Activated CD4-positive, alpha-beta T cell treated with anti-CD3 and anti-CD28 coated beads for 36 hours (primary cell): Measurements from ENCODE around the gene SIRT6. TPM values are rescaled to one million over a fixed set of nuclear protein-coding genes. Genes with fewer than 3 reads are reported as not detected.
"Not testable (repeated sequence)": the region's sequence is repeated elsewhere in the genome, so short reads cannot be mapped to it uniquely, and the experiment has no call there.

Source experiments
- ATAC-seq: fragments of 200-7000 bp; cut with Tn5 transposase; one replicate; pipeline ENCODE4 v1.10.0; 2021; ENCODE audit warnings: mild to moderate bottlenecking, moderate library complexity
- CTCF ChIA-PET: fragments of 350-600 bp; sonication (Branson Sonifier 250); formaldehyde crosslinking; loops from one replicate; lab custom pipeline; 2021; ENCODE audit warnings: antibody characterized with exemption; lab: Charles Lee
- POLR2A ChIA-PET: fragments of 350-600 bp; sonication (Branson Sonifier 250); formaldehyde crosslinking; loops from one replicate; lab custom pipeline; 2021; ENCODE audit warnings: antibody characterized with exemption, inconsistent platforms; lab: Charles Lee
- DNase-seq: peaks from one replicate; pipeline ENCODE4 v3.0.0-alpha.2; 2020
- H3K27ac Mint-ChIP-seq: one replicate; pipeline ENCODE4 v1.8.0; 2021; ENCODE audit warnings: mixed read lengths
- H3K27me3 Mint-ChIP-seq: one replicate; pipeline ENCODE4 v1.8.0; 2021; ENCODE audit warnings: mixed read lengths
- H3K36me3 Mint-ChIP-seq: one replicate; pipeline ENCODE4 v1.8.0; 2021; ENCODE audit warnings: low read depth, mixed read lengths
- H3K4me1 Mint-ChIP-seq: one replicate; pipeline ENCODE4 v1.8.0; 2021; ENCODE audit warnings: mixed read lengths
- H3K4me3 Mint-ChIP-seq: one replicate; pipeline ENCODE4 v1.8.0; 2021; ENCODE audit warnings: mild to moderate bottlenecking, moderate library complexity, mixed read lengths
- H3K9me3 Mint-ChIP-seq: one replicate; pipeline ENCODE4 v1.8.0; 2021; ENCODE audit warnings: low read depth, mixed read lengths
- intact Hi-C, 2 experiments: fragments of 100-400 bp; cut with DNase I in 1 of 2; cut with micrococcal nuclease in 1 of 2; formaldehyde crosslinking; loops; one replicate each; pipeline versions ENCODE4 v1.14.2 to v1.15.1; 2022 to 2024; cut with DNase I, micrococcal nuclease
- total RNA-seq, 2 experiments: library from RNA; stranded (reverse); gene quantifications; one replicate each; pipeline ENCODE4 v1.2.3, GENCODE V29; 2021

Gene SIRT6
- total RNA-seq, 2 experiments from 2014 or later: 26.2 to 29.4 TPM

DNA sequence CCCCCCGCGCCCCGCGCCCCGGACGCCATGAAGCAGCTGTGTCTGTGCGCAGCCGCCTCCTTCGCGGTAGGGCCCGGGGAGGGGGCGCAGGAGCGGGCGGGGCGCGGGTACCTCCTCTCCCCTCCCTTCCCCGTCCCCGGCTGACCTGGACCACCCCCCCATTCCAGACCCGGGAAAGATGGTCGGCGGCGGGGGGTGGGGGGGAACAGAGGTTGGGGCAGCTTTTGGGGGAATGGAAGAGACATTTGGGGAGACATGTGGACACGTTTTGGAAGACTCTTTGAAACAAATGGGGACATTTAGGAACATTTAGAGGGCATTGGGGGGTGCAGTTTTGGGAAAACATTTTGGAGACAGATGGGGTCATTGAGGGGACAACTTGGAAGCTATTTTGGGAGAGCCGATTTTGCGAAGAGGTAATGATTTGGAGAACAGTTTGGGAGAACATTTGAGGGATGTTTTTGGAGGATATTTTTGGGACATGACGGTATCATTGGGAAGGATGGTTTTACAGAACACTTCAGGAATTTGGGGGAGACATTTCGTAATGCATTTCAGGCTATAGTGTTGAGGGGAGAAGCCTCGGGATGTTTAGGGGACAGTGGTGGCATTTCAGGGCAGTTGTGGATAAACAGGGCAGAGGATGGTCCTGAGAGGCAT lies 16.2 kb upstream of the SIRT6 start:
- POLR2A ChIA-PET: no interaction called here
- peaks cover 8% of the 10 kb centered on the region for H3K4me1 Mint-ChIP-seq

DNA sequence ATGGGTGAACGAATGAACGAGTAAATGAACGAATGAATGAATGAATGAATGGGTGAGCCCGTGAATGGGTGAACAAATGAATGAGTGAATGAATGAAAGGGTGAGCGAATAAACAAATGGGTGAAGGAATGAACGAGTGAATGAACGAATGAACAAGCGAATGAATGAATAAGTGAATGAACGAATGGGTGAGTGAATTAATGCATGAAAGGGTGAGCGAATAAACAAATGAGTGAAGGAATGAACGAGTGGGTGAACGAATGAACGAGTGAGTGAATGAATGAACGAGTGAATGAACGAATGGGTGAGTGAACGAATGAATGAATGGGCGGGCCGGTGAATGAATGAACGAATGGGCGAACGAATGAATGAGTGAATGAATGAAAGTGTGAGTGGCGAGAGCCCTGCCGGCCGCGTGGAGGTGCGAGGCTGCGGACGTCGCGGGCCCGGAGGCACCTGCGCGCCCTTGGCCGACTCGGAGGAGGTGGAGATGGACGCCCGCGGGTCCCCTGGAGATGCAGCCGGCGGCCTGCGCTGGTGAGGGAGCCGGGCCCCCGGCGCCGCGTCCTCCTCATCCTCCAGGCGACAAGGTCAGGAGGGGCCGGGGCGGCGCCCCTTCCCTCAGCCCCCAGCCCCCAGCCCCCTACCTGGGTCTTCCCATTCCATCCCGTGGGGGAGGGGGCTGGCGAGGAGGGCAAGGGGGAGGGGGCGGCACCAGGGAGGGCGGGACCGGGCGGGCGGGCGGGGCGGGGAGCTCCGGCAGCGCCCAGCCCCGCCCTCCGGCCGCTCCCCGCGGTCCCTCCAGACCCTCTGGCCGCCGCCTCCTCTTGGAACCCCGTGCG lies 15.5 kb upstream of the SIRT6 start:
- Mint-ChIP-seq H3K9me3 (peaks cover 9% of the 10 kb centered on the region), H3K36me3 (no peaks in the 10 kb centered on the region), H3K4me3 (no peak overlapping the region), H3K27me3 (peaks cover 43% of the 10 kb centered on the region), H3K27ac (no peak overlapping the region), H3K4me1 (peaks cover 8% of the 10 kb centered on the region)
- POLR2A ChIA-PET: no interaction called here
- ATAC-seq (peak; percentile 71), DNase-seq (peak; percentile 52)
- CTCF ChIA-PET: no interaction called here
- intact Hi-C loops: no loop called here

More for the DNA sequence above, 16.2 kb upstream of the SIRT6 start:
- H3K9me3 Mint-ChIP-seq: peaks cover 9% of the 10 kb centered on the region
- DNase-seq (no peak), ATAC-seq (no peak)
- peaks cover 40% of the 10 kb centered on the region for H3K27me3 Mint-ChIP-seq
- no peak overlapping the region for H3K4me3 Mint-ChIP-seq
- CTCF ChIA-PET: no interaction called here
- no peak overlapping the region for H3K27ac Mint-ChIP-seq
- H3K36me3 Mint-ChIP-seq: no peaks in the 10 kb centered on the region
- intact Hi-C loops: no loop called here

DNA sequence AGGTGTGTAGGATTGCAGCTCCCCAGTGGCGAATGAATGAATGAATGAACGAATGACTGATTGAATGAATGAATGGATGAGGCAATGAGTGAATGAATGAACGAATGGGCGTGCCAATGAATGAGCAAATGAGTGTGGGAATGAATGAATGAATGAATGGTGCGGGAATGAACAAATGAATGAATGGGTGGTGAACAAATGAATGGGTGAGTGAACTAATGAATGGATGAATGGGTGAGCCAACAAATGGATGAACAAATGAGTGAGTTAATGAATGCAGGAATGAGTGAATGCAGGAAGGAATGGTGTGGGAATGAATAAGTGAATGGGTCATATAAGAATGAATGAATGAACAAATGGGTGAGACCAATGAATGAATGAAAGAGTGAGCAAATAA lies 14.9 kb upstream of the SIRT6 start:
- peaks cover 8% of the 10 kb centered on the region for H3K4me1 Mint-ChIP-seq
- H3K27ac Mint-ChIP-seq: no peak overlapping the region
- ChIA-PET CTCF (no interaction called here), POLR2A (no interaction called here)
- intact Hi-C loops: no loop called here
- DNase-seq (no peak), ATAC-seq (no peak)
- peaks cover 9% of the 10 kb centered on the region for H3K9me3 Mint-ChIP-seq
- H3K27me3 Mint-ChIP-seq: peaks cover 43% of the 10 kb centered on the region
- H3K4me3 Mint-ChIP-seq: no peak overlapping the region
- H3K36me3 Mint-ChIP-seq: no peaks in the 10 kb centered on the region

DNA sequence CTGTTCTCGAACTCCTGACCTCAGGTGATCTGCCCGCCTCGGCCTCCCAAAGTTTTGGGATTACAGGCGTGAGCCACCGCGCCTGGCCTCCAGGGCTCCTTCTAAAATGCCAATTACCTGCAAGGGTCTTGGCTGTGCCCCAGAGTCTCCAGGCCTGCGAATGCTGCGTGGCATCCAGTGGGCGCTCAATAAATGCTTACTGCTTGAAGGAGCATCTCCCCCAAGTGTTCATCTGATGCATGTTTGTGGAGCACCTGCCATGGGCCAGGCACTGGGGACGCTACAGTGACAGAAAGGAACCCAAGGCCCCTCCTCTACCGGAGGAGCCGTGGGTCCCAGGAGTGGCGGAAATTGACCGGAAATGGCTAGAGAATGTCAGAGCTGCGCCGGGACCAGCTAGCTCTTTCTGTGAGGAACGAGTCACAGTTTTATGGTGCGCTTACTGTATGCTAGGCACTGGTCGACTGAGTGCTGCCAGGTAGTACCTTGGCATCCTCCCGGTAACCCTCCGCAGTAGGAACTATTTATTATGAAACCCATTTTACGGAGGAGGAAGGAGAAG lies 14.3 kb upstream of the SIRT6 start:
- H3K4me3 Mint-ChIP-seq: no peak overlapping the region
- intact Hi-C loops: no loop called here
- no peak overlapping the region for H3K27ac Mint-ChIP-seq
- peaks cover 9% of the 10 kb centered on the region for H3K9me3 Mint-ChIP-seq
- ChIA-PET POLR2A (no interaction called here), CTCF (no interaction called here)
- ATAC-seq (no peak), DNase-seq (no peak)
- peaks cover 43% of the 10 kb centered on the region for H3K27me3 Mint-ChIP-seq
- no peaks in the 10 kb centered on the region for H3K36me3 Mint-ChIP-seq
- peaks cover 8% of the 10 kb centered on the region for H3K4me1 Mint-ChIP-seq

DNA sequence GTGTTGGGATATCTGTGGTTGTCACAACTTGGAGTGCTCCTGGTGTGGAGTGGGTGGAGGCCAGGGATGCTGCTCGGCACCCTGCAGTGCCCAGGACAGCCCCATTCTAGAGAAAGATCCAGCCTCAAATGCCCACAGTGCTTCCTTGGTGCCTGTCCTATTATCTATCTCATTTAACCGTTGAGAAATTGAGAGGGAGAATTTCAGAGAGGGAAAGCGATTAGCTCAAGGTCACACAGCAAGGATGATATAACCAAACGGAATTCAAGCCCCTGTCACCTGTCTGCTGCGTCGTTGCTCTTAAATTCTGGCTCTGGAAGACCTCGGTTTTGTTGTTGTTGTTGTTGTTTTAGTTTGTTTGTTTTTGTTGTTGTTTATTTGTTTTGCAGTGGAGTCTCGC lies 13.6 kb upstream of the SIRT6 start:
- no peak for DNase-seq
- POLR2A ChIA-PET: no interaction called here
- peaks cover 9% of the 10 kb centered on the region for H3K9me3 Mint-ChIP-seq
- ATAC-seq: no peak
- CTCF ChIA-PET: interaction anchor here (1.2 kb wide), 1 partner anchor 10 kb away, joined by 4 read pairs; no protein-coding TSS in a partner anchor
- H3K36me3 Mint-ChIP-seq: no peaks in the 10 kb centered on the region
- H3K4me3 Mint-ChIP-seq: no peak overlapping the region
- intact Hi-C loops: no loop called here
- no peak overlapping the region for H3K27ac Mint-ChIP-seq
- peaks cover 8% of the 10 kb centered on the region for H3K4me1 Mint-ChIP-seq
- H3K27me3 Mint-ChIP-seq: peaks cover 43% of the 10 kb centered on the region

DNA sequence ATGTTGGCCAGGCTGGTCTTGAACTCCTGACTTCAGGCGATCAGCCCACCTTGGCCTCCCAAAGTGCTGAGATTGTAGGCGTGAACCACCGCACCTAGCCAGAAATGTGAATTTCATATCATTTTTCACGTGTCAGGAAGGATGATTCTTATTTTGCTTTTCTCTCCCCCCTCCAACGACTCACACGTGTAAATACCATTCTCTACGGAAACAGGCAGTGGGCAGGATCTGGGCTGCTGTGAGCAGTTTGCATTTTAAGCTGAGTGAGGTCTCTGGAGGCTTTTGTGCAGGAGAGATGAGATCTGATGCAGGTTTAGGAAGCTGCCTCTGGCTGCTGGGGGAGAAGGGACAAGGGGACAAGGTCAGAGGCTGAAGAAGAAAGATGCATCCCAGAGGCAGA lies 12.0 kb upstream of the SIRT6 start:
- Mint-ChIP-seq H3K27ac (no peak overlapping the region), H3K4me3 (no peak overlapping the region), H3K27me3 (peaks cover 38% of the 10 kb centered on the region), H3K36me3 (no peaks in the 10 kb centered on the region), H3K9me3 (peaks cover 9% of the 10 kb centered on the region), H3K4me1 (peaks cover 8% of the 10 kb centered on the region)
- CTCF ChIA-PET: interaction anchor here (0.7 to 0.8 kb wide), 2 partner anchors 276 to 860 kb away, joined by 3 read pairs; no protein-coding TSS in a partner anchor
- DNase-seq (no peak), ATAC-seq (no peak)
- POLR2A ChIA-PET: no interaction called here
- intact Hi-C loops: no loop called here

DNA sequence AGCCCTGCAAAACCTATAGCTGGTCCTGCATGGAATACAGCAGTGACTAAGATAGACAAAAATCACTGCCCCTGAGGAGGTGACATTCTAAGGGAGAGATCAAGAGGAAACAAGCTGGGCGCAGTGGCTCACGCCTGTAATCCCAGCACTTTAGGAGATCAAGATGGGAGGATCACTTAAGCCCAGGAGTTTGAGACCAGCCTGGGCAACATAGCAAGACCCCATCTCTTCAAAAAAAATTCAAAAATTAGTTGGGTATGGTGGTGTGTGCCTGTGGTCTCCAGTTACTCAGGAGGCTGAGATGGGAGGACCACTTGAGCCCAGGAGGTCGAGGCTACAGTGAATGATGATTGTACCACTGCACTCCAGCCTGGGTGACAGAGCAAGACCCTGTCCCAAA lies 10.2 kb upstream of the SIRT6 start:
- peaks cover 28% of the 10 kb centered on the region for H3K27me3 Mint-ChIP-seq
- H3K9me3 Mint-ChIP-seq, intact Hi-C loops, POLR2A ChIA-PET, DNase-seq, ATAC-seq, H3K4me3 Mint-ChIP-seq, H3K27ac Mint-ChIP-seq, H3K4me1 Mint-ChIP-seq, H3K36me3 Mint-ChIP-seq: not testable (repeated sequence)
- CTCF ChIA-PET: interaction anchor here (0.6 kb wide), 2 partner anchors 42 to 60 kb away, joined by 3 read pairs; no protein-coding TSS in a partner anchor

DNA sequence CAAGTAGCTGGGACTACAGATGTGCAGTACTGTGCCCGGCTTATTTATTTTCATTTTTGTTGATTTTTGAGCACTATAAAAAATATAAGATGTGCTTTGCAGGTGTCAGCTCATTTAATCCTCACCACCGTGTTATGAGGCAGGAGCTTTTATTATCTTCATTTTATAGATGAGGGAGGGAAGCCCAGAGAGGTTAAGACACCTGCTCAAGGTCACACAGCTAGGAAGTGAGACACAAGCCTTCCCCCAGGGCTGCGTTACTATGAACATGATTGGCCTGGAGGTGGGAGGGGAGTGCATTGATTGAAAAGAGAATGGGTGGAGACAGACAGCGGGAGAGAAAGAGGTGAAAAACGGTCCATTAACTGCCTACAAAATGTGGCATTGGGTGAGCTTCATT lies 7.3 kb upstream of the SIRT6 start:
- Mint-ChIP-seq H3K4me3 (no peak overlapping the region), H3K4me1 (no peaks in the 10 kb centered on the region), H3K27me3 (peaks cover 10% of the 10 kb centered on the region), H3K9me3 (no peaks in the 10 kb centered on the region), H3K36me3 (no peaks in the 10 kb centered on the region), H3K27ac (no peak overlapping the region)
- intact Hi-C loops: no loop called here
- ATAC-seq: no peak
- CTCF ChIA-PET: interaction anchor here (0.6 to 1.0 kb wide), 3 partner anchors 15 to 386 kb away, joined by 3 read pairs; no protein-coding TSS in a partner anchor
- POLR2A ChIA-PET: no interaction called here
- DNase-seq: no peak

DNA sequence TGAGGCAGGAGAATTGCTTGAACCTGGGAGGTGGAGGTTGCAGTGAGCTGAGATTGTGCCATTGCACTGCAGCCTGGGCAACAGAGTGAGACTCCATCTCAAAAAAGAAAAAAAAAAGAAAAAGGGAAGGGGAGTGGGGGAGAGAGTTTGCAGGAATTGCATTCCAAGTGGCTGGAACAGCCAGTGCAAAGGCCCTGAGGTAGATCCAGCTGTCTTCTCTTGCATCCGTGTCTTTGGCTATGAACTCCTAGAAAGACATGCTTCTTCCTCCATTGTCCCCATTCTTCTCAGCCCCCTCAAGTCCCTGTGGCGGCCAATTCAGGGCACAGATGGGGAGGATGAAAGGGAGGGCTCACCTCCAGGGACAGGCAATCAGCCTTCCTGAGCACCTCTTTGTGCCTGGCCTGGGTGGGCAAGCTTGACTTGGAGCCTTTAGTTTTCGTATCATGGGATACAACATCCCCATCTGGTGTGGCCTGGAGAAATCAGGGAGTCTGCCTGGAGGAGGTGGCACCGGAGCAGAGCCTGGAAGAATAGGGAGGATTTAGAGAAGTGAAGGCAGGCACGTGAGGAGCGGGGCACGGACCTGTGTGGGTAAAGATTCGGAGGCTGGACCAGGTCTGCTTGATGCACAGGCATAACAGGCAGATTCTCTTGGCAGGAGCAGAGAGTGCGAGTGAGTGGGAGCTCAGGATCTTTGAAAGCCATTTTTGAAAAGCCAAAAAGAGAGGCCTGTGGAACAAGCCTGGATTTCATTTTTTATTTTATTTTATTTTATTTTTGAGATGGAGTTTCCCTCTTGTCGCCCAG lies 5.2 kb upstream of the SIRT6 start:
- no peaks in the 10 kb centered on the region for H3K36me3 Mint-ChIP-seq
- no peak overlapping the region for H3K4me3 Mint-ChIP-seq
- H3K4me1 Mint-ChIP-seq: peaks cover 6% of the 10 kb centered on the region
- DNase-seq (no peak), ATAC-seq (no peak)
- POLR2A ChIA-PET: no interaction called here
- CTCF ChIA-PET: interaction anchor here (0.7 to 1.5 kb wide), 2 partner anchors 13 to 936 kb away, joined by 3 to 7 read pairs; no protein-coding TSS in a partner anchor
- intact Hi-C loops: no loop called here
- H3K9me3 Mint-ChIP-seq: no peaks in the 10 kb centered on the region
- no peak overlapping the region for H3K27ac Mint-ChIP-seq
- H3K27me3 Mint-ChIP-seq: no peaks in the 10 kb centered on the region

DNA sequence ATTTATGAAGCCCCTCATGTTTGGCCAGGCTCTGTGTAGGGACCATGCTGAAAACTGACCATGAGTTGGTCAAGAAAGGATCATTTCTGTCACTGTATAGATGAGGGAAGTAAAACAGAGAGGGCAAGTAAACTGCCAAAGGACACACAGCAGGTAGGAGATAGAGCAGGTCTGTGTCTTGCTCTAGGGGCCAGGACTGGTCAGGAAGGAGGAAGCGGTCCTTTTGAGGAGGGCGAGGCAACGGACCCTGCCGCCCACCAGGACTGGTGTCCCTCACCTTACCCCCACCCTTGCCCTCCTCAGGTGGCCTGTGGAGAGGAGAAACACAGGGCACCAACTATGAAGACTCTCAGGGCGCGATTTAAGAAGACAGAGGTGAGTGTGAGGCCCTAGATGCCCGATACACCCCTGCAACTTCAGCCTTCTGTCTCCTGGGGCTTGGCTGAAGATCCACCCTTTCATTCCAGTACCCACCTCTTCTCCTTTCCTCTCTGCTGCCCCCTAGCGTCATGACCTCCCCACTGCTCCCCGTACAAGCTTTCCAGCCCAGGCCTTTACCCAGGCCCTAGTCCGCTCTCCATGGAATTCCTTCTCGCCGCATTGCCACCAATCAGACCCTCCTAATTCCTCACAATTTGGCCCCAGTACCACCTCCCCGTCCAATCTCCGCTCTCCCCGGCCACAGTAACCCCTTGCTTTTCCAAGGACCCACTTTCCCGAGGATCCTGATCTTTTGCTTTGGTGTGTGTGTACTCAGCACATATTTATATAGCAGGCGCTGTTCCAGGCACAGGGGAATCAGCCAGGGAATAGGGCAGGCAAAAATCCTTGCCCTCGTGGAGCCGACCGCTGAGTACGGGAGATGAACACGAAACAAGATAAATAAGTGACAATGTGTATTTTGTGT lies 4.0 kb upstream of the SIRT6 start:
- no peak overlapping the region for H3K27ac Mint-ChIP-seq
- H3K27me3 Mint-ChIP-seq: no peaks in the 10 kb centered on the region
- no peak overlapping the region for H3K4me3 Mint-ChIP-seq
- ATAC-seq (peak; percentile 74), DNase-seq (peak; percentile 92)
- intact Hi-C loops: loop anchor here in 1 of 2 experiments (1.0 kb wide), 1 partner anchor 200 kb away; no protein-coding TSS in a partner anchor
- POLR2A ChIA-PET: interaction anchor here (0.5 kb wide), 1 partner anchor 181 kb away, joined by 3 read pairs; no protein-coding TSS in a partner anchor
- peaks cover 11% of the 10 kb centered on the region for H3K4me1 Mint-ChIP-seq
- CTCF ChIA-PET: interaction anchor here (0.6 to 1.0 kb wide), 3 partner anchors 9 to 179 kb away, joined by 3 to 4 read pairs (median 3); partner anchors contain the start of gene PIAS4
- H3K9me3 Mint-ChIP-seq: no peaks in the 10 kb centered on the region
- H3K36me3 Mint-ChIP-seq: no peaks in the 10 kb centered on the region
